Activated CD8-positive, alpha-beta T cell treated with anti-CD3 and anti-CD28 coated beads for 36 hours (primary cell): Measurements from ENCODE around the gene MVB12B. TPM values are rescaled to one million over a fixed set of nuclear protein-coding genes. Genes with fewer than 3 reads are reported as not detected.

Experiments used
- ATAC-seq: fragments of 200-7000 bp; cut with Tn5 transposase; one replicate; pipeline ENCODE4 v1.10.0; 2021; ENCODE audit warnings: mild to moderate bottlenecking, moderate library complexity
- CTCF ChIA-PET: fragments of 350-600 bp; sonication (Branson Sonifier 250); formaldehyde crosslinking; loops from one replicate; lab custom pipeline; 2021; ENCODE audit warnings: antibody characterized with exemption; lab: Charles Lee
- POLR2A ChIA-PET: fragments of 350-600 bp; sonication (Branson Sonifier 250); formaldehyde crosslinking; loops from one replicate; lab custom pipeline; 2021; ENCODE audit warnings: antibody characterized with exemption; lab: Charles Lee
- DNase-seq: peaks from one replicate; pipeline ENCODE4 v3.0.0-alpha.2; 2020
- H3K27ac Mint-ChIP-seq: one replicate; pipeline ENCODE4 v1.8.0; 2021; ENCODE audit warnings: mild to moderate bottlenecking, mixed read lengths
- H3K27me3 Mint-ChIP-seq: one replicate; pipeline ENCODE4 v1.8.0; 2021; ENCODE audit warnings: mixed read lengths
- H3K36me3 Mint-ChIP-seq: one replicate; pipeline ENCODE4 v1.8.0; 2021; ENCODE audit warnings: low read depth, mixed read lengths
- H3K4me1 Mint-ChIP-seq: one replicate; pipeline ENCODE4 v1.8.0; 2021; ENCODE audit warnings: low read depth, mixed read lengths
- H3K4me3 Mint-ChIP-seq: one replicate; pipeline ENCODE4 v1.8.0; 2021; ENCODE audit warnings: mild to moderate bottlenecking, moderate library complexity, mixed read lengths
- H3K9me3 Mint-ChIP-seq: one replicate; pipeline ENCODE4 v1.8.0; 2021; ENCODE audit warnings: mixed read lengths
- CTCF ChIP-seq: fragments of 200-600 bp; IDR thresholded peaks from one replicate; pipeline ENCODE4 v1.8.0; 2022; ENCODE audit warnings: antibody characterized with exemption, mild to moderate bottlenecking
- intact Hi-C: fragments of 100-400 bp; cut with micrococcal nuclease; formaldehyde crosslinking; loops from one replicate; pipeline ENCODE4 v1.10.0; 2022
- total RNA-seq, 2 experiments: library from RNA; stranded (reverse); gene quantifications; one replicate each; pipeline ENCODE4 v1.2.3, GENCODE V29; 2021

The MVB12B gene
- total RNA-seq, 2 experiments from 2014 or later: 6.4 to 6.6 TPM

GRCh38 chr9:126430124-126430523, 103.5 kb downstream of the MVB12B start:
- CTCF ChIA-PET: interaction anchor here (1.9 kb wide), 1 partner anchor 32 kb away, joined by 7 read pairs; no protein-coding TSS in a partner anchor
- peaks cover 6% of the 10 kb centered on the region for H3K4me1 Mint-ChIP-seq

GRCh38 chr9:126431077-126431742, 104.6 kb downstream of the MVB12B start:
- intact Hi-C loops: no loop called here
- Mint-ChIP-seq H3K36me3 (no peaks in the 10 kb centered on the region), H3K27ac (no peak overlapping the region), H3K27me3 (no peaks in the 10 kb centered on the region), H3K4me3 (no peak overlapping the region), H3K9me3 (no peaks in the 10 kb centered on the region), H3K4me1 (peaks cover 6% of the 10 kb centered on the region)
- CTCF ChIA-PET: interaction anchor here (1.9 kb wide), 1 partner anchor 33 kb away, joined by 7 read pairs; no protein-coding TSS in a partner anchor
- DNase-seq (no peak), ATAC-seq (no peak)
- TF ChIP-seq CTCF: no peak
- POLR2A ChIA-PET: no interaction called here

More at GRCh38 chr9:126430124-126430523, 103.5 kb downstream of the MVB12B start:
- Mint-ChIP-seq H3K4me3 (no peak overlapping the region), H3K9me3 (no peaks in the 10 kb centered on the region), H3K36me3 (no peaks in the 10 kb centered on the region), H3K27ac (no peak overlapping the region), H3K27me3 (no peaks in the 10 kb centered on the region)
- intact Hi-C loops: no loop called here
- POLR2A ChIA-PET: interaction anchor here (1.1 kb wide), 1 partner anchor 8 kb away, joined by 3 read pairs; no protein-coding TSS in a partner anchor
- no peak for TF ChIP-seq CTCF
- ATAC-seq (no peak), DNase-seq (no peak)

GRCh38 chr9:126432659-126433058, 106.0 kb downstream of the MVB12B start:
- TF ChIP-seq CTCF: no peak
- intact Hi-C loops: no loop called here
- Mint-ChIP-seq H3K9me3 (no peaks in the 10 kb centered on the region), H3K27me3 (no peaks in the 10 kb centered on the region), H3K4me3 (no peak overlapping the region), H3K4me1 (peaks cover 6% of the 10 kb centered on the region), H3K27ac (no peak overlapping the region), H3K36me3 (no peaks in the 10 kb centered on the region)
- ChIA-PET POLR2A (no interaction called here), CTCF (no interaction called here)
- ATAC-seq (no peak), DNase-seq (no peak)

GRCh38 chr9:126435105-126435504, 108.5 kb downstream of the MVB12B start:
- ChIA-PET CTCF (interaction anchor here (1.0 to 2.6 kb wide), 2 partner anchors 8 to 57 kb away, joined by 3 to 9 read pairs; no protein-coding TSS in a partner anchor), POLR2A (no interaction called here)
- no peaks in the 10 kb centered on the region for H3K9me3 Mint-ChIP-seq
- H3K36me3 Mint-ChIP-seq: no peaks in the 10 kb centered on the region
- peaks cover 21% of the 10 kb centered on the region for H3K4me1 Mint-ChIP-seq
- no peak for TF ChIP-seq CTCF
- H3K27ac Mint-ChIP-seq: no peak overlapping the region
- H3K27me3 Mint-ChIP-seq: no peaks in the 10 kb centered on the region
- no peak overlapping the region for H3K4me3 Mint-ChIP-seq
- intact Hi-C loops: no loop called here
- DNase-seq: no peak
- no peak for ATAC-seq

GRCh38 chr9:126435626-126436025, 109.0 kb downstream of the MVB12B start:
- no peaks in the 10 kb centered on the region for H3K36me3 Mint-ChIP-seq
- intact Hi-C loops: no loop called here
- ChIA-PET POLR2A (interaction anchor here (0.7 kb wide), 1 partner anchor 16 kb away, joined by 3 read pairs; no protein-coding TSS in a partner anchor), CTCF (interaction anchor here (1.0 to 2.6 kb wide), 2 partner anchors 9 to 56 kb away, joined by 3 to 9 read pairs; no protein-coding TSS in a partner anchor)
- ATAC-seq (no peak), DNase-seq (no peak)
- no peak for TF ChIP-seq CTCF
- H3K4me3 Mint-ChIP-seq: no peak overlapping the region
- H3K4me1 Mint-ChIP-seq: peaks cover 24% of the 10 kb centered on the region
- no peak overlapping the region for H3K27ac Mint-ChIP-seq
- H3K9me3 Mint-ChIP-seq: no peaks in the 10 kb centered on the region
- H3K27me3 Mint-ChIP-seq: no peaks in the 10 kb centered on the region
